Measurements from ENCODE around the gene GATA2.

The GATA2 gene

GRCh38 chr3:128469556-128469955 lies 23.4 kb downstream of the GATA2 start:
- peaks cover 74% of the 10 kb centered on the region for H3K27me3 Mint-ChIP-seq (ENCODE audit: low read depth)
- no peak overlapping the region for H3K27ac Mint-ChIP-seq
- no peak for TF ChIP-seq CTCF (IDR thresholded peaks at IDR 0.05; ENCODE audit: unreplicated experiment in 3 of 3)
- H3K36me3 Mint-ChIP-seq (ENCODE audit: low read depth): no peaks in the 10 kb centered on the region
- no peaks in the 10 kb centered on the region for H3K4me1 Mint-ChIP-seq
- H3K4me3 Mint-ChIP-seq: no peak overlapping the region
- H3K9me3 Mint-ChIP-seq: no peaks in the 10 kb centered on the region

- no peak overlapping the region for H3K27ac Mint-ChIP-seq
- no peaks in the 10 kb centered on the region for H3K36me3 Mint-ChIP-seq (ENCODE audit: low read depth)
- no peak for TF ChIP-seq CTCF (IDR thresholded peaks at IDR 0.05; ENCODE audit: unreplicated experiment in 3 of 3)
- H3K4me3 Mint-ChIP-seq: no peak overlapping the region
- H3K4me1 Mint-ChIP-seq: no peaks in the 10 kb centered on the region
- no peaks in the 10 kb centered on the region for H3K9me3 Mint-ChIP-seq
- H3K27me3 Mint-ChIP-seq (ENCODE audit: low read depth): peaks cover 76% of the 10 kb centered on the region
These were observed 24.0 kb downstream of the GATA2 start for GRCh38 chr3:128468791-128469527.

GRCh38 chr3:128468285-128468790 lies 24.7 kb downstream of the GATA2 start:
- TF ChIP-seq CTCF (IDR thresholded peaks at IDR 0.05; ENCODE audit: unreplicated experiment in 3 of 3): no peak
- Mint-ChIP-seq H3K36me3 (ENCODE audit: low read depth) (no peaks in the 10 kb centered on the region), H3K4me3 (no peak overlapping the region), H3K27me3 (ENCODE audit: low read depth) (peaks cover 77% of the 10 kb centered on the region), H3K27ac (no peak overlapping the region), H3K9me3 (no peaks in the 10 kb centered on the region), H3K4me1 (no peaks in the 10 kb centered on the region)

- TF ChIP-seq CTCF (IDR thresholded peaks at IDR 0.05; ENCODE audit: unreplicated experiment in 3 of 3): no peak
- H3K36me3 Mint-ChIP-seq (ENCODE audit: low read depth): no peaks in the 10 kb centered on the region
- H3K4me1 Mint-ChIP-seq: no peaks in the 10 kb centered on the region
- no peak within 1 kb of the TSS for H3K27ac Mint-ChIP-seq
- H3K27me3 Mint-ChIP-seq (ENCODE audit: low read depth): peaks cover 77% of the 10 kb centered on the region
- H3K4me3 Mint-ChIP-seq: no peak within 1 kb of the TSS
- H3K9me3 Mint-ChIP-seq: no peaks in the 10 kb centered on the region
These were observed 26.0 kb downstream of the GATA2 start, which contains the start of gene DNAJB8 for GRCh38 chr3:128466840-128467541. TSS of gene DNAJB8 (minus strand) at chr3:128466890. CDS start at chr3:128463245, 3,645 bp downstream.

GRCh38 chr3:128464702-128465101 lies 28.3 kb downstream of the GATA2 start:
- Mint-ChIP-seq H3K9me3 (no peaks in the 10 kb centered on the region), H3K27me3 (ENCODE audit: low read depth) (peaks cover 67% of the 10 kb centered on the region), H3K4me1 (no peaks in the 10 kb centered on the region), H3K36me3 (ENCODE audit: low read depth) (no peaks in the 10 kb centered on the region), H3K27ac (no peak overlapping the region), H3K4me3 (no peak overlapping the region)
- no peak for TF ChIP-seq CTCF (IDR thresholded peaks at IDR 0.05; ENCODE audit: unreplicated experiment in 3 of 3)

Data from nephron (organoid).